GM18526 (cell line): Measurements from ENCODE around the gene MPHOSPH6.

Experiments
- POLR2A ChIP-seq: IDR thresholded peaks from 3 replicates; pipeline ENCODE4 v1.6.1; 2011; ENCODE audit not compliant: insufficient read length; ENCODE audit errors: extremely low read depth

The MPHOSPH6 gene

DNA sequence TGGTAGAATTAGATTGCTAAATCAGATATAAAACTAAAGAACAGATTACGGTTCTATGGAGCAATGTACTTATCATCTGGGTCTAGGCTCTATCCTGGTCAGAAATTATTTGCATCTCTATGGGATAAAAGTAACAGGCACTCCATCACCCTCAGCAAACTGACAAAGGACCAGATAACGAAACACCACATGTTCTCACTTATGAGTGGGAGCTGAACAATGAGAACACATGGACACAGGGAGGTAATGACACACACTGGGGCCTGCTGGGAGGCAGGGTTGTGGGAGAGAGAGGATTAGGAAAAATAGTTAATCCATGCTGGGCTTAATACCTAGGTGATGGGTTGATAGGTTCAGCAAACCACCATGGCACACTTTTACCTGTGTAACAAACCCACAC lies 61.9 kb downstream of the MPHOSPH6 start:
- TF ChIP-seq POLR2A = no peak

DNA sequence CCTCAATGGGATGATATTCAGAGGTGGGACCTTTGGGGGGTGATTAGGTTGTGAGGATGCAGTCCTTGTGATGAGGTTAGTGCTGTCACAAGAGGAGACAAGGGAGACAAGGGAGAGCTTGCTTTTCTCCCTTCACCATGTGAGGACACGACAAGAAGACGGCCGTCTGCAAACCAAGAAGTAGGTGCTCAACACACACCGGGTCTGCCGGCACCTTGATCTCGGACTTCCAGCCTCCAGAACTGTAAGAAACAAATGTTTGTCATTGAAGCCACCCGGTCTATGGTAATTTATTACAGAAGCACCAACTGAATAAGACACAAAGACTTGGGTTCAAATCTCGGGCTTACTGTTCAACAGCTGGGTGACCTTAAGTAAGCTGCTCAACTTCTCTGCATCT lies 64.9 kb downstream of the MPHOSPH6 start:
- TF ChIP-seq POLR2A = no peak
